ENCODE measurements around the gene CIDEB.

Gene CIDEB

DNA sequence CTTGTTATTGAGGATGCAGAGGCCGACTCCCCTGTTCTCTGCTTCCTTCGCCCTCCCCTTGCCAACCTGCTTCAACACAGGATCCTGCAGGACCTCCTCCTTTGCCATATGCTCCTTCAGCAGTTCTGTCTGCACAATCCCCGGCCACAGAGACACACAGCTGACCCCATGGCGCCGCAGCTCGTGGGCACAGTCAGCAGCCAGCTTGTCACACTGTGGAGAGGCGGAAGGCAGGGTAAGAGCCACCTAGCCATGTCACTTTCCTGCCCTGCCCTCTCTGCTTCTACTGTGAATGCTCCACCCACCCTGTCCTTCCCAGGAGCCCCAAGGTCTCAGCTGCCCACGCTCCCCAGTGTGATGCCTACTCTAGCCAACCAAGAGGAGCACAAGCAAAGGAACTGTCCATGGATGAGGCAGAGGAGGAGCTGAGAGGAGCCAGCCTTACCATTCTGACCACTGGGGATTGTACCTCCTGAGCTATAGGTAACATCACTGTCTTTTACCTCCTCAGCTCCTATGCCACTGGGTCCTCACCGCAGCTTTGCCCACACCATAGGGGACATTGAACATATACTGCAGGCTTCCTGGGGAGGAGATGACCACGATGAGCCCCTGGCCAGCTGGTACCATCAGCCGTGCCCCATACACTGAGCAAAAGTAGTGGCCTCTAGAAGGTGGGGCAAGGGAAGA, 15.5 kb downstream of the CIDEB start:
- in situ Hi-C loops (cut with MboI; ENCODE audit: low sequenced_read_pairs, unreplicated experiment), result no loop called here
- no peak for DNase-seq (ENCODE audit: low spot score)

DNA sequence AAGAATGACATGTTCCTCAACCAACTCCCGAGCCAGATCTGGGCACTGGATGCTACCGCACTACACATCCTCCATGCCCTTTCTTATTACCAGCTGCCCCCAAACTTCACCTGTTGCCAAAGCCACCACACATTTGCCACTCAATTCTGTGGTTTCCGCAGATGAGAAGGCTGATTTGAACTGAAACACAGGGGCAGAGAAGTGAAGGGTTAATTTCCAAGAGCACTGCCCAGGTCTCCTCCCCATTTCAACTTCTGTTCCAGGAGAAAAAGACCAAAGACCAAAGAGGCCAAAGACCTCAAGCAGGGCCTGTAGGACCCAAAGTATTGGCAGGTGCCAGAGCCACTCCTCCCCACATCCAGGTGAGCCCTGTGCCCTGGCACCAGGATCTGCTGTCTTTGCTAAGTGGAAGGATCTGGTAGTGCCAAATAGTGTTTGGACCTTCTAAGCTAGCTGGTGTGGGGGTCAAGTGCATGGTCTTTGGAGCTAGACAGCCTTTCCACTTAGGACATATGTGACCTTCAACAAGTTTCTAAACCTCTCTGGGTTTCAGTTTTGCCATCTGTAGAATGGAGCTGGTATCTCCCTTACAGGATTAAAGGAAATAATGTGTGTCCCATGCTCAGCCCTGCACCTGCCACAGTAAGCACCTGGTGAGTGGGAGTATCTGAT, 16.2 kb downstream of the CIDEB start:
- in situ Hi-C loops (cut with MboI; ENCODE audit: low sequenced_read_pairs, unreplicated experiment), result no loop called here
- TF ChIP-seq, protein P1, sequence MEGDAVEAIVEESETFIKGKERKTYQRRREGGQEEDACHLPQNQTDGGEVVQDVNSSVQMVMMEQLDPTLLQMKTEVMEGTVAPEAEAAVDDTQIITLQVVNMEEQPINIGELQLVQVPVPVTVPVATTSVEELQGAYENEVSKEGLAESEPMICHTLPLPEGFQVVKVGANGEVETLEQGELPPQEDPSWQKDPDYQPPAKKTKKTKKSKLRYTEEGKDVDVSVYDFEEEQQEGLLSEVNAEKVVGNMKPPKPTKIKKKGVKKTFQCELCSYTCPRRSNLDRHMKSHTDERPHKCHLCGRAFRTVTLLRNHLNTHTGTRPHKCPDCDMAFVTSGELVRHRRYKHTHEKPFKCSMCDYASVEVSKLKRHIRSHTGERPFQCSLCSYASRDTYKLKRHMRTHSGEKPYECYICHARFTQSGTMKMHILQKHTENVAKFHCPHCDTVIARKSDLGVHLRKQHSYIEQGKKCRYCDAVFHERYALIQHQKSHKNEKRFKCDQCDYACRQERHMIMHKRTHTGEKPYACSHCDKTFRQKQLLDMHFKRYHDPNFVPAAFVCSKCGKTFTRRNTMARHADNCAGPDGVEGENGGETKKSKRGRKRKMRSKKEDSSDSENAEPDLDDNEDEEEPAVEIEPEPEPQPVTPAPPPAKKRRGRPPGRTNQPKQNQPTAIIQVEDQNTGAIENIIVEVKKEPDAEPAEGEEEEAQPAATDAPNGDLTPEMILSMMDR (IDR thresholded peaks at IDR 0.05; ENCODE audit: borderline replicate concordance, control extremely low read depth, extremely low read depth, insufficient read depth, missing control alignments), result no peak
- no peak for DNase-seq (ENCODE audit: low spot score)

More for the DNA sequence above, 15.5 kb downstream of the CIDEB start:
- TF ChIP-seq, protein P1 (IDR thresholded peaks at IDR 0.05; ENCODE audit: borderline replicate concordance, control extremely low read depth, extremely low read depth, insufficient read depth, missing control alignments), result no peak

DNA sequence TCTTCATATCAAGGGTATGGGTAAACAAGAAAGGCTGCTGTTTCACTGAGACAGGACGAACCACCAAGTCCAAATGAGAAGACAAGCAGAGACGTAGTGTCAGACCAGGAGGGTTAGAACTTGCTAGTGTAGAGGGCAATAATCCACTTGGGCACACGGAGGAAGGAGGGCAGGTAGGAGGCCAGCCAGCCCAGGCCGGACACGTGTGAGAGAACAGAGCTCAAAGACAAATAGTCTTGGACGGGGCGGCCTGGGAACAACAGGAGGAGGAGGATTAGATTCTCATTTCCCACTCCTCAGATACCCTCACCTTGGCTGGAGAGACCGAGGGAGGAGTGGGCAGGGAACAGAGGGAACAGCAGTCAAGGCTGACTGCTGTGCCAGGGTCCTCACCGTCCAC, 17.0 kb downstream of the CIDEB start:
- no peak for DNase-seq (ENCODE audit: low spot score)
- TF ChIP-seq, protein P1 (IDR thresholded peaks at IDR 0.05; ENCODE audit: borderline replicate concordance, control extremely low read depth, extremely low read depth, insufficient read depth, missing control alignments), result no peak
- in situ Hi-C loops (cut with MboI; ENCODE audit: low sequenced_read_pairs, unreplicated experiment), result no loop called here

DNA sequence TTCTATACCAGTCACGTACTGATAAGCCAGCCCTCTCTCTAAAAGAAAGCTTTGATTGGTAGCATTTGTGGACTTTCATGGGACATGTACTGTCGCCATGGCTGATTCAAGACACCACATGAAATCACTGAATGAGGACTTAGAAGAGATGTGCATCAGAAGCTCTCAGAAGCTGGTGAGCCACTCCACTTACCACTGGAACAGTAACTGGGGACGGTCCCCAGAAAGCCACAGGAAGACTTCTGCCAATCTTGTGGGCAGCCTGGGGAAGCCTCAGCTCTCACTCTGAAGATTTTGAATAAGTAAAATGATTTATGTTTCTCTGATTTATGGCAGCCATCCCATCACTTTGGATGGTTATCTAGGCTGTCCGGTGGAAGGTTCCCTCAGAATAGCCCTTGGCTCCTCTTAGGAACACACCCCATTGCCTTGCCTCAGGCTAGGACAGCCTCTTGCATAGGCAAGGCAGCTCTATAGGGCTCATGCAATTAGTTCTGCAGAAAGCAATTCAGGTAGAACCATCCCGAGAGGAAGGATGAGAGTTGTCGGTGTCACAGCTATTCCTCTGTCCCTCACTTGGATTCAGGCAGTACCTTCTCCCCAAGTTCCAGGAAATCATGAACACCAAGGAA, 18.0 kb downstream of the CIDEB start:
- DNase-seq (ENCODE audit: low spot score), result peak; percentile 64
- in situ Hi-C loops (cut with MboI; ENCODE audit: low sequenced_read_pairs, unreplicated experiment), result loop anchor here (5.0 kb wide), 1 partner anchor 42 kb away; no protein-coding TSS in a partner anchor
- TF ChIP-seq, protein P1 (IDR thresholded peaks at IDR 0.05; ENCODE audit: borderline replicate concordance, control extremely low read depth, extremely low read depth, insufficient read depth, missing control alignments), result no peak

DNA sequence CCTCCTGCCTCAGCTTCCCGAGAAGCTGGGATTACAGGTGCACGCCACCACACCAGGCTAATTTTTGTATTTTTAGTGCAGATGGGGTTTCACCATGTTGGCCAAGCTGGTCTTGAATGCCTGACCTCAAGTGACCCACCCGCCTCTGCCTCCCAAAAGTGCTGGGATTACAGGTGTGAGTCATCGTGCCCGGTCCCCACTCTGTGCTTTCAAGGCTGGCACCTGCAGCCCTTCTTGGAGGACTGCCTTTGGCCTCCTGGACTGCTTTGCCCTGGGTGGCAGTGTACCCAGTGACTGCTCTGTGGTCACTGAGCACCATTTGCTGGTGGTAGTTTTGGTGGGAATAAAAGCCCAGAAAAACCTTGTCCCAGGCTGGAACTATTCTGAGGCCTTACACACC, 20.8 kb downstream of the CIDEB start:
- in situ Hi-C loops (cut with MboI; ENCODE audit: low sequenced_read_pairs, unreplicated experiment), result loop anchor here (5.0 kb wide), 1 partner anchor 40 kb away; no protein-coding TSS in a partner anchor
- TF ChIP-seq, protein P1 (IDR thresholded peaks at IDR 0.05; ENCODE audit: borderline replicate concordance, control extremely low read depth, extremely low read depth, insufficient read depth, missing control alignments), result no peak

DNA sequence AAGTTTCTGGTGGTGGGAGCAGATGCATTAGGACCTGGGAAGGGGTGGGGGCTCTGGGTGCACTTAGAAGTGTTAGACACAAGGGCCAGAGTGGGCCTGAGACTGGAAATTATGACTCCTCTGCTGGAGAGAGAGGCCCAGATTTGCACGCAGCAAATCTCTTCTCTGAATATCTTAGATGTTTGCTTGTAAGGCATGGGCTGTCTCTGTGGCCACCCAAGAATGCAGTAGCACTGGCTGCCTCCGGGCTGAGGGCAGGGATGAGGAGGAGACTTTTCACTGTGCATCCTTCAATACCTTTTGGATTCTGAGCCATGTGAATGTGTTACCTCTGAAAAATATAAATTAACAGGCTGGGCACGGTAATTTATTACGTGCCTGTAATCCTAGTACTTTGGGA, 22.4 kb downstream of the CIDEB start:
- DNase-seq (ENCODE audit: low spot score), result no peak
- TF ChIP-seq, protein P1 (IDR thresholded peaks at IDR 0.05; ENCODE audit: borderline replicate concordance, control extremely low read depth, extremely low read depth, insufficient read depth, missing control alignments), result no peak
- in situ Hi-C loops (cut with MboI; ENCODE audit: low sequenced_read_pairs, unreplicated experiment), result loop anchor here (5.0 kb wide), 1 partner anchor 38 kb away; no protein-coding TSS in a partner anchor

More for the DNA sequence above, 20.8 kb downstream of the CIDEB start:
- no peak for DNase-seq (ENCODE audit: low spot score)

Data from GM13976 (cell line).